ENCODE data around the gene PEX11G. TPM values are rescaled to one million over a fixed set of nuclear protein-coding genes. Genes with fewer than 3 reads are reported as not detected.

The PEX11G gene
- total RNA-seq, 1 donor from 2014 or later, result 3.1 TPM

DNA sequence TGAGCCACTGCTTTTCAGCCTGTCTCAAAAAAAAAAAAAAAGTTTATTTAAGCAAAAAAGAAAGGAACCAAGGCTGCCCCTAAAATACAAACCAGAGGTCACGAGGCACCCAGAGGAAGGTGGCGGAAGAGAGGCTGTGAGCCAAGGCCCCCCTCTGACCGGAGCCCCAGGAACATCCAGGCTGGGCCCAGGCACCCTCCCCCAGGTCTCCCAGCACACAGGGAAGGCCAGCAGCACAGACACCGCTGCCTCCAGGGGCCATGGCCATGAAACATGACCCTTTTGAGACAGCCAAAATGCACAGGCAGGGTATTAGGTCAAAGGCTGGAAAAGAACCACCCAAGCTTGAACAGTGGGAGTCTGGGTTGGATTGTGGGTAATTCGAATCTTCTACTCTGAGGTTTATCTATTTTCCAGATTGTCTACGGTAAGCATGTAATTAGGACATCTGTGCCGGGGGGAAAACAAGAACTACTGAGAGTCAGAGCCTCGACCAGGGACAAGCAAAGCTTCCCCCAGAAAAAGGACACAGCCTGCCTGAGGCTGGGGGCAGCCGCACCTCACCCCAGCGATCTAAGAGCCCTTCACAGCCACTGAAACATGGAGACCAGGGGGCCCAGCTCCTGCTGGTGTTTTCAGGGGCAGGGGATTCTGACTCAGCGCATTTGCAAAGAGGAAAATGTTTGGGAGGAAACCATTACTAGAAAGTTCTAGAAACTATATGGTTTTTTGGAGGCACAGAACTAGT, 8.4 kb downstream of the PEX11G start:
- no peaks in the 10 kb centered on the region for H3K9me3 ChIP-seq (ENCODE audit: control insufficient read depth in 3 of 3, low read length in 3 of 3)
- peak overlapping the region; percentile 63 for H3K27ac ChIP-seq (ENCODE audit: low read depth, low read length)

DNA sequence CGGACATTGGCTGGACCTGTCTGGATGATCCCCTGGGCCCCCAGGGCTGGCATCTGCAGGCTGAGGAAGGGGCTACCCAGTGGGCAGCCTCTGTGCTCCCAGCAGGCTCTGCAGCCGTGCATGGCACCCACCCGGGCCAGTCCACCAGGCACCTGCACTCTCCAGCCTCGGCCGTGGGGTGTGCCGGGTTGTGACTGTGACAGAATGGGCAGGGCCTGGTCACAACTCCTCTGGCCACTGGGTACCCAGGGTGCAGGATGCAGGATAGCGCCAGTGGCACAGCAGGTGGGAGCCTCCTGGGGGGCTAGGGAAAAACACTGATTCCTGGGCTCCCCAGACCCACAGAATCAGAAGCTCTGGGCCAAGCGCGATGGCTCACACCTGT, 10.0 kb downstream of the PEX11G start:
- no peak overlapping the region for H3K27ac ChIP-seq (ENCODE audit: low read depth, low read length)
- peaks cover 0 to 8% (median 6%) of the 10 kb centered on the region in 3 donors for H3K4me1 ChIP-seq (ENCODE audit: control insufficient read depth in 3 of 3, insufficient read depth in 3 of 3, low read length in 3 of 3)
- no peak overlapping the region for H3K4me3 ChIP-seq (ENCODE audit: low read length in 3 of 3)

More for the DNA sequence above, 8.4 kb downstream of the PEX11G start:
- no peaks in the 10 kb centered on the region for H3K27me3 ChIP-seq (ENCODE audit: control insufficient read depth in 3 of 3, insufficient read depth in 3 of 3, low read length in 3 of 3)
- no peak overlapping the region for H3K4me3 ChIP-seq (ENCODE audit: low read length in 3 of 3)
- peaks cover 0 to 8% (median 6%) of the 10 kb centered on the region in 3 donors for H3K4me1 ChIP-seq (ENCODE audit: control insufficient read depth in 3 of 3, insufficient read depth in 3 of 3, low read length in 3 of 3)
- no peak overlapping the region for H3K9ac ChIP-seq (ENCODE audit: low read depth in 1 of 3, low read length in 3 of 3)
- H3K36me3 ChIP-seq (ENCODE audit: control insufficient read depth in 3 of 3, insufficient read depth in 3 of 3, low read length in 3 of 3), result no peaks in the 10 kb centered on the region

GRCh38 chr19:7478173-7478842, 10.5 kb downstream of the PEX11G start:
- Histone ChIP-seq H3K27ac (ENCODE audit: low read depth, low read length) (no peak overlapping the region), H3K27me3 (ENCODE audit: control insufficient read depth in 3 of 3, insufficient read depth in 3 of 3, low read length in 3 of 3) (no peaks in the 10 kb centered on the region), H3K9me3 (ENCODE audit: control insufficient read depth in 3 of 3, low read length in 3 of 3) (no peaks in the 10 kb centered on the region), H3K36me3 (ENCODE audit: control insufficient read depth in 3 of 3, insufficient read depth in 3 of 3, low read length in 3 of 3) (no peaks in the 10 kb centered on the region), H3K9ac (ENCODE audit: low read depth in 1 of 3, low read length in 3 of 3) (no peak overlapping the region), H3K4me1 (ENCODE audit: control insufficient read depth in 3 of 3, insufficient read depth in 3 of 3, low read length in 3 of 3) (peaks cover 0 to 8% (median 6%) of the 10 kb centered on the region in 3 donors), H3K4me3 (ENCODE audit: low read length in 3 of 3) (no peak overlapping the region)

More for the DNA sequence above, 10.0 kb downstream of the PEX11G start:
- Histone ChIP-seq H3K27me3 (ENCODE audit: control insufficient read depth in 3 of 3, insufficient read depth in 3 of 3, low read length in 3 of 3) (no peaks in the 10 kb centered on the region), H3K9ac (ENCODE audit: low read depth in 1 of 3, low read length in 3 of 3) (no peak overlapping the region), H3K9me3 (ENCODE audit: control insufficient read depth in 3 of 3, low read length in 3 of 3) (no peaks in the 10 kb centered on the region), H3K36me3 (ENCODE audit: control insufficient read depth in 3 of 3, insufficient read depth in 3 of 3, low read length in 3 of 3) (no peaks in the 10 kb centered on the region)

- Histone ChIP-seq H3K9ac (ENCODE audit: low read depth in 1 of 3, low read length in 3 of 3) (no peak overlapping the region), H3K36me3 (ENCODE audit: control insufficient read depth in 3 of 3, insufficient read depth in 3 of 3, low read length in 3 of 3) (no peaks in the 10 kb centered on the region), H3K9me3 (ENCODE audit: control insufficient read depth in 3 of 3, low read length in 3 of 3) (no peaks in the 10 kb centered on the region), H3K4me1 (ENCODE audit: control insufficient read depth in 3 of 3, insufficient read depth in 3 of 3, low read length in 3 of 3) (peaks cover 0 to 8% (median 6%) of the 10 kb centered on the region in 3 donors), H3K27me3 (ENCODE audit: control insufficient read depth in 3 of 3, insufficient read depth in 3 of 3, low read length in 3 of 3) (no peaks in the 10 kb centered on the region), H3K4me3 (ENCODE audit: low read length in 3 of 3) (no peak overlapping the region), H3K27ac (ENCODE audit: low read depth, low read length) (no peak overlapping the region)
Measured at GRCh38 chr19:7477758-7478157, 11.1 kb downstream of the PEX11G start.

DNA sequence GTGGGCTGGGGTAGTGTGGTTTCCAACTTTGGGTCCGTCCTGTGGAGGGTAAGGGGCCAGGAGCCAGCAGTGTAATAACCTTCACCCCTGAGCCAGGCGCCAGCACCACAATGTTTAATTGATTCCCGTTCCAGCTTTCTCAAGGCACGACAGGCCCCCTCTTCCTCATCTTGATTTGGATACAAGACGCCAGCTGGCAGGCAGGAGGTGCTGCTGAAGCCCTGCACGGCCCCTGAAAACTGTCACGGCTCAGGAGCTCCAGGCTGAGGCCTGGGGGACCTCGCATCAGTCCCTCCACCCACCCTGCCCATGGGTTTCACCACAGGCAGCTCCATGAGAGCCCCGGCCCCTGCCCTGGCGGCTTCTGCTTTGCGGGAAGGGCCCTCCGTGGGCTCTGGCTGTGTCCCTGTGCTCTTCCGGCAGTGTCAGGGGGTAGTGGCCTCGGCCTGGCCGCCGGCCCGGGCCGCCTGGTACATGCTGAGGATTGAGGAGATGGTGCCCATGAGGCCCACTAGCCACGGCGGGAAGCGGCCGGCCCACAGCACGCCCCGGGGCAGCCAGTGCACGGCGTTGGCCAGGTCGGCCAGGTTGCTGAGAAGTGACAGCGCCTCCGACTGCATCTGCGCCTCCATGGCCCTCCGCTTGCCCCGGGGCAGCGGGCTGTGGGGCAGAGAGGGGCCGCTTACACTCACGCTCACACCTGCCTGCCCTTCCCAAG, 11.9 kb downstream of the PEX11G start:
- Histone ChIP-seq H3K9ac (ENCODE audit: low read depth in 1 of 3, low read length in 3 of 3) (no peak overlapping the region), H3K4me1 (ENCODE audit: control insufficient read depth in 3 of 3, insufficient read depth in 3 of 3, low read length in 3 of 3) (peaks cover 0 to 8% (median 3%) of the 10 kb centered on the region in 3 donors), H3K27me3 (ENCODE audit: control insufficient read depth in 3 of 3, insufficient read depth in 3 of 3, low read length in 3 of 3) (no peaks in the 10 kb centered on the region), H3K36me3 (ENCODE audit: control insufficient read depth in 3 of 3, insufficient read depth in 3 of 3, low read length in 3 of 3) (peaks cover 0 to 1% (median 0%) of the 10 kb centered on the region in 3 donors), H3K27ac (ENCODE audit: low read depth, low read length) (no peak overlapping the region), H3K9me3 (ENCODE audit: control insufficient read depth in 3 of 3, low read length in 3 of 3) (no peaks in the 10 kb centered on the region), H3K4me3 (ENCODE audit: low read length in 3 of 3) (no peak overlapping the region)

DNA sequence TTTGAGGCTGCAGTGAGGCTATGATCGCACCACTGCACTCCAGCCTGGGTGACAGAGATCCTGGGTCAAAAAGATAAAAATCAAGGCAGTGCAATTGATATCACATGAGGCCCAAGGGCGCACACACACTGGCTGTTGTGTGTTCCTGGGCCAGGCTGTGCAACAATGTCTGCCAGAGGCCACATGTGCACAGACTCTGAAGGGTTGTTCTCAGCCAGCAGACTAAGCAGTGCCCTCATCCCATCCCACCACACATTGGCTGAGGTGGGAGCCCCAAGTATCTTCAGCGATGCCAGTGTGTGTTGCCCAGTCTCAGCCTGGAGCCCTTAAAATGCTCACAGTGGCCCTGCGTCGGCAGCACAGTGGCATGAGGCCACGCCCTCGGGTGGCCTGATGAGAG, 12.6 kb downstream of the PEX11G start:
- Histone ChIP-seq H3K9ac (ENCODE audit: low read depth in 1 of 3, low read length in 3 of 3) (no peak overlapping the region), H3K9me3 (ENCODE audit: control insufficient read depth in 3 of 3, low read length in 3 of 3) (no peaks in the 10 kb centered on the region), H3K27me3 (ENCODE audit: control insufficient read depth in 3 of 3, insufficient read depth in 3 of 3, low read length in 3 of 3) (no peaks in the 10 kb centered on the region), H3K36me3 (ENCODE audit: control insufficient read depth in 3 of 3, insufficient read depth in 3 of 3, low read length in 3 of 3) (peaks cover 0 to 5% (median 4%) of the 10 kb centered on the region in 3 donors), H3K27ac (ENCODE audit: low read depth, low read length) (no peak overlapping the region), H3K4me1 (ENCODE audit: control insufficient read depth in 3 of 3, insufficient read depth in 3 of 3, low read length in 3 of 3) (peaks cover 0 to 8% (median 3%) of the 10 kb centered on the region in 3 donors), H3K4me3 (ENCODE audit: low read length in 3 of 3) (no peak overlapping the region)

- no peaks in the 10 kb centered on the region for H3K9me3 ChIP-seq (ENCODE audit: control insufficient read depth in 3 of 3, low read length in 3 of 3)
- no peak overlapping the region for H3K27ac ChIP-seq (ENCODE audit: low read depth, low read length)
- H3K4me3 ChIP-seq (ENCODE audit: low read length in 3 of 3), result no peak overlapping the region
- H3K36me3 ChIP-seq (ENCODE audit: control insufficient read depth in 3 of 3, insufficient read depth in 3 of 3, low read length in 3 of 3), result peaks cover under 1 to 10% (median 10%) of the 10 kb centered on the region in 3 donors
- no peak overlapping the region for H3K9ac ChIP-seq (ENCODE audit: low read depth in 1 of 3, low read length in 3 of 3)
- peaks cover 0 to 8% (median 3%) of the 10 kb centered on the region in 3 donors for H3K4me1 ChIP-seq (ENCODE audit: control insufficient read depth in 3 of 3, insufficient read depth in 3 of 3, low read length in 3 of 3)
- H3K27me3 ChIP-seq (ENCODE audit: control insufficient read depth in 3 of 3, insufficient read depth in 3 of 3, low read length in 3 of 3), result no peaks in the 10 kb centered on the region
Measured at GRCh38 chr19:7475665-7476064, 13.2 kb downstream of the PEX11G start.

DNA sequence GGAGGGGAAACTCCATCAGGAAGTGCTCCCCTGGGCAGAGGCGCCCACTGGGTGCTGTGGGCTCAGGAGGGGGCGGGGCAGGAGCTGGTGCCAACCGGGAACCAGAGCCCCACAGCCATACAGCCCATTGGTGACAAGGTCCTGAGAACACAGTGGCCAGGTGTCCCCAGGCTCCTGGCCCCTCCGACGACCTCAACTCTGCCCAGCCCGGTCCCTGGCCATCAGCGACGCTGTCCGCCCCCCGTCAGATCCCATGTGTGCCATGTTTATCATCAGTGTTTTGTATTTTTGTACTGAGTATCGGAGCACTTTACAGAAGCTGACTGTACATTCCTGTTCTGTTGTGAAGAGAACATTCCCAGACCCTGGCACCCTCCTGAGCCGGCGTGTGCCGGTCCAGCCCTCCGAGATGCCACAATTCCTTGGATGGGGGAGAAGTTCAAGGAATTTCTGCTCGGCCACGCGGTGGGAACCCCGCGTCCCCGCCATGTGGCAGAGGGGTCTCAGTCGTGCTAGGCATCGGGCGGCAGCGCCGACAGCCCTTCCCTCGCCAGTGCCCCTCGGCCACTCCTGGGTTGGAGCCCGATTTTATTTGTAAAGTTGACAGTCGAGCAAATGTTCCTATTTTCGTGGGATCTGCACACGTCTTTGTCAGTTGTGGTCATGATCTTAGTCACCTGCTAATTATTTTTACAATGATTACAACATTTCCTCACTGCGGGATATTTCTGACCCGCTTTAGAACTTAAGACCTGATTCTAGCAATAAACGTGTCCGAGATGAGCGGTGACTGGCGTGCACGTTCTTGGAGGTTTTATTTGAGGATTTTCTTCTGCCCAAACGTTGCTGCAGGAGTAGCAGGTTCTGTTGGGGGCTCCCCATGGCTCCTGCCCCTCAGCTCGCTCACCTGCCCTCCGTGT, 16.9 kb downstream of the PEX11G start:
- no peaks in the 10 kb centered on the region for H3K27me3 ChIP-seq (ENCODE audit: control insufficient read depth in 3 of 3, insufficient read depth in 3 of 3, low read length in 3 of 3)
- H3K4me3 ChIP-seq (ENCODE audit: low read length in 3 of 3), result no peak overlapping the region
- no peak overlapping the region for H3K9ac ChIP-seq (ENCODE audit: low read depth in 1 of 3, low read length in 3 of 3)
- H3K4me1 ChIP-seq (ENCODE audit: control insufficient read depth in 3 of 3, insufficient read depth in 3 of 3, low read length in 3 of 3), result no peaks in the 10 kb centered on the region
- no peak overlapping the region for H3K27ac ChIP-seq (ENCODE audit: low read depth, low read length)
- peaks cover 18 to 30% (median 23%) of the 10 kb centered on the region in 3 donors for H3K36me3 ChIP-seq (ENCODE audit: control insufficient read depth in 3 of 3, insufficient read depth in 3 of 3, low read length in 3 of 3)
- no peaks in the 10 kb centered on the region for H3K9me3 ChIP-seq (ENCODE audit: control insufficient read depth in 3 of 3, low read length in 3 of 3)

DNA sequence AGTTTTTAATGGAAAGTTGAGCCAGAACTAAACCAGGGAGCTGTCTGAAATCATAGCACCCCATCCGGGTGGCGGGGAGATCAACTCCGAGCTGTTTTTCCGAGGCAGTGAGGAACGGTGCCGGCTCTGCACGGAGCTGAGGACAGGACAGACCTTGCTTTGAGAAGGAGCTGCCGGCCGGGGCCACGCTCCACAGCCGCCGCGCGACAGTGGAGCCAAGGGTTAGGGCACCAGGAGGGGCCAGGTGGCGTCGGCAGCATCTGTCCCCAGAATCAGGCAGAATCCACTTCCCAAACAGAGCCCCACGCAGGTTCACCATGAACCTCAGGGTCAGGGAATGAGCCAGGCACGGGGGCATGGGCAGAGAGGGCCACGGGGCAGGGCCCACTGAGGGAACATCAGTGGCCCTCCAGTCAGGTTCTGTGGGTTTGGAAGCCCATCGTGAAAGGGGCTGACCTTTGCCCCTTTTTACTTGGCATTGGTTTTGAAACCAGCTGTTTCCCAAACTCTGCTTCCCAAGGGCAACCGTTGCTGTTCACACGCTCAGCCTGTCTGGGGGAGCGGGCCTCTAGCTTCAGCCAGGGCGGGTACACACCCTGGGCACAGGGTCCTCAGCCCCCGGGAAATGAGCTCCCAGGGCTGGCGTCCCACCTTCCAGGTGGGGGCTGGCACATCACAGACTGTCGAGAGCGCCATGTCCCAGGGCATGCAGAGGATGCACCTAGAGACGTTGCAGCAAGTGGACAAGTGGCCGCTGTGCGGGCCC, 18.1 kb downstream of the PEX11G start:
- no peaks in the 10 kb centered on the region for H3K4me1 ChIP-seq (ENCODE audit: control insufficient read depth in 3 of 3, insufficient read depth in 3 of 3, low read length in 3 of 3)
- no peak overlapping the region for H3K9ac ChIP-seq (ENCODE audit: low read depth in 1 of 3, low read length in 3 of 3)
- no peak overlapping the region for H3K27ac ChIP-seq (ENCODE audit: low read depth, low read length)
- peaks cover 18 to 32% (median 25%) of the 10 kb centered on the region in 3 donors for H3K36me3 ChIP-seq (ENCODE audit: control insufficient read depth in 3 of 3, insufficient read depth in 3 of 3, low read length in 3 of 3)
- no peak overlapping the region for H3K4me3 ChIP-seq (ENCODE audit: low read length in 3 of 3)
- no peaks in the 10 kb centered on the region for H3K9me3 ChIP-seq (ENCODE audit: control insufficient read depth in 3 of 3, low read length in 3 of 3)
- H3K27me3 ChIP-seq (ENCODE audit: control insufficient read depth in 3 of 3, insufficient read depth in 3 of 3, low read length in 3 of 3), result no peaks in the 10 kb centered on the region

Data from skeletal muscle tissue (tissue), 4 donors.